ENCODE results near the gene GRM4.

- TF ChIP-seq POLR2A (IDR thresholded peaks at IDR 0.05; ENCODE audit: low read length): no peak
- TF ChIP-seq GATA1 (IDR thresholded peaks at IDR 0.05; ENCODE audit: low read depth, low read length): no peak
These were observed 14.3 kb downstream of the GRM4 start for GRCh38 chr6:34131326-34132290.
